Purkinje cell (primary cell): ENCODE measurements around the gene PDXP. TPM values are rescaled to one million over a fixed set of nuclear protein-coding genes. Genes with fewer than 3 reads are reported as not detected.

Experiments
- polyA plus RNA-seq: library from polyadenylated mRNA; unstranded; fragments of >200 nt; fragmentation: Nextera tagmentation; gene quantifications from 2 replicates; pipeline ENCODE4 v1.2.1, GENCODE V29; 2014

PDXP gene, protein sequence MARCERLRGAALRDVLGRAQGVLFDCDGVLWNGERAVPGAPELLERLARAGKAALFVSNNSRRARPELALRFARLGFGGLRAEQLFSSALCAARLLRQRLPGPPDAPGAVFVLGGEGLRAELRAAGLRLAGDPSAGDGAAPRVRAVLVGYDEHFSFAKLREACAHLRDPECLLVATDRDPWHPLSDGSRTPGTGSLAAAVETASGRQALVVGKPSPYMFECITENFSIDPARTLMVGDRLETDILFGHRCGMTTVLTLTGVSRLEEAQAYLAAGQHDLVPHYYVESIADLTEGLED
- 35.5 and 50.4 TPM in 2 replicates for polyA plus RNA-seq

GRCh38 chr22:37658133-37659065, at the start of gene PDXP:
Gene PDXP (plus strand): TSS chr22:37658723. CDS start chr22:37658783, 60 bp downstream.

DNA sequence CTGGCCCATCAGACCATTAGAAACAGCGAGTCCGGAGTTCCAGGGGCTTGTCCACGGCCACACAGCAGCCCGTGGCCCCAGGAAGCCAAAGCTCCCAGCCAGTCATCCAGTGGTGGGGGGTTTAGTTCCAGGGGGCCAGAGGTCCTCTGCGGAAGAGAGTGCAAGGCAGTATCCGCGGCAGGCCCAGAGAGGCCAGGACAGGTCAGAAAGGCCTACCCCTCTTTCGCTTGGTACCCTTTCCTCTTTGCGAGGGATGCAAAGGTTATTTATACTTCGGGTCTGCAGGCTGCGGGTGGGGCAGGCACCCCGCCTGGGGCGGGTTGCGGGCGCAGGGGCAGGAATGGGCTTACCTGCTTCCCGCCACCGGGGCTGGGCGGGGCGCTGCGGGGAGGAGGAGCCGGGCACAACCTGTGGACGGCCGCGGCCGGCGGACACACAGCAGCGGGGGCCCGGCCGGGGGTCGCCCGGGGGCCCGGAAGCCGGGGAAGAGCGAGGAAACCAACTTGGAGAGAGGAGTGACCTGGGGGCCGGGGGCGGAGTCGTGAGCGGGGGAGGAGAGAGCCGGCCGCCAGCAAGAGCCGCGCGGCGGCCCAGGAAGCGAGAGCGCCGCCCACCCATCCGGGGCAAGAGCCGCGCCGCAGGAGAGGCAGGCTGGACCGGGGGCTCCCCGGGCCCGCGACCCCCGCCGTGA, 19.3 kb upstream of the PDXP start, which contains the start of gene SH3BP1:
SH3BP1 (plus strand) TSS at position 600 of the 691 bp plus-strand sequence. CDS start 119 bp downstream, outside the sequence.

GRCh38 chr22:37674951-37675929, 16.7 kb downstream of the PDXP start, which contains the start of gene LGALS1:
Gene LGALS1 (plus strand): TSS chr22:37675636. CDS start chr22:37675703, 67 bp downstream.

GRCh38 chr22:37686002-37686982, 27.8 kb downstream of the PDXP start, which contains the start of gene NOL12:
Gene NOL12 (plus strand): TSS chr22:37686343. CDS start chr22:37686393, 50 bp downstream.

GRCh38 chr22:37696657-37697537, 38.4 kb downstream of the PDXP start, which contains the start of gene TRIOBP:
Gene TRIOBP (plus strand): TSS chr22:37697048. CDS start chr22:37701366, 4,318 bp downstream.

Other genes with a start within 250 kb of the PDXP start
- gene ELFN2, start 231.2 kb upstream of the PDXP start, polyA plus RNA-seq, result 0.14 and 0.19 TPM in 2 replicates
- gene MFNG, start 172.3 kb upstream of the PDXP start, polyA plus RNA-seq, result 0.54 TPM in 1 of 2 replicates, not detected in the other
- gene CARD10, start 139.3 kb upstream of the PDXP start, polyA plus RNA-seq, result not detected in 2 replicates
- 0.28 TPM in 1 of 2 replicates, not detected in the other for gene CDC42EP1, start 98.2 kb upstream of the PDXP start, polyA plus RNA-seq
- 0.60 TPM in 1 of 2 replicates, not detected in the other for gene LGALS2, start 78.6 kb upstream of the PDXP start, polyA plus RNA-seq
- 2.2 and 2.9 TPM in 2 replicates for gene GGA1, start 49.9 kb upstream of the PDXP start, polyA plus RNA-seq
- gene SH3BP1, start 19.1 kb upstream of the PDXP start, polyA plus RNA-seq, result 0.77 TPM in 1 of 2 replicates, not detected in the other
- gene LGALS1, start 16.9 kb downstream of the PDXP start, polyA plus RNA-seq, result 228 and 441 TPM in 2 replicates
- gene NOL12, start 27.6 kb downstream of the PDXP start, polyA plus RNA-seq, result 2.8 and 8.2 TPM in 2 replicates
- gene TRIOBP, start 38.3 kb downstream of the PDXP start, polyA plus RNA-seq, result 0.07 and 0.23 TPM in 2 replicates
- gene GCAT, start 149.2 kb downstream of the PDXP start, polyA plus RNA-seq, result 8.8 and 26.1 TPM in 2 replicates
- not detected in 2 replicates for gene GALR3, start 164.7 kb downstream of the PDXP start, polyA plus RNA-seq
- gene ANKRD54, start 185.6 kb downstream of the PDXP start, polyA plus RNA-seq, result 3.4 and 6.3 TPM in 2 replicates
- gene EIF3L, start 190.7 kb downstream of the PDXP start, polyA plus RNA-seq, result 172 and 222 TPM in 2 replicates
- 0.24 TPM in 1 of 2 replicates, not detected in the other for gene MICALL1, start 247.6 kb downstream of the PDXP start, polyA plus RNA-seq